T-helper 2 cell treated with Interferon-gamma antibody and Interleukin-4, amounts not matched to agents 5 μg/mL and 100 μg/mL, for 36 hours (primary cell): Measurements from ENCODE around the gene HMG20B.

Experiments
- DNase-seq: peaks from one replicate; pipeline ENCODE4 v3.0.0; 2021; ENCODE audit warnings: low spot score
- H3K27ac Mint-ChIP-seq: one replicate; pipeline ENCODE4 v1.8.0; 2021; ENCODE audit warnings: mild to moderate bottlenecking, mixed read lengths
- H3K27me3 Mint-ChIP-seq: one replicate; pipeline ENCODE4 v1.8.0; 2021; ENCODE audit warnings: low read depth, mixed read lengths
- H3K36me3 Mint-ChIP-seq: one replicate; pipeline ENCODE4 v1.8.0; 2021; ENCODE audit warnings: low read depth, mixed read lengths
- H3K4me1 Mint-ChIP-seq: one replicate; pipeline ENCODE4 v1.8.0; 2021; ENCODE audit warnings: low read depth, mixed read lengths
- H3K4me3 Mint-ChIP-seq: one replicate; pipeline ENCODE4 v1.8.0; 2022; ENCODE audit warnings: mild to moderate bottlenecking, moderate library complexity, mixed read lengths
- H3K9me3 Mint-ChIP-seq: one replicate; pipeline ENCODE4 v1.8.0; 2021; ENCODE audit warnings: mixed read lengths

The HMG20B gene

DNA sequence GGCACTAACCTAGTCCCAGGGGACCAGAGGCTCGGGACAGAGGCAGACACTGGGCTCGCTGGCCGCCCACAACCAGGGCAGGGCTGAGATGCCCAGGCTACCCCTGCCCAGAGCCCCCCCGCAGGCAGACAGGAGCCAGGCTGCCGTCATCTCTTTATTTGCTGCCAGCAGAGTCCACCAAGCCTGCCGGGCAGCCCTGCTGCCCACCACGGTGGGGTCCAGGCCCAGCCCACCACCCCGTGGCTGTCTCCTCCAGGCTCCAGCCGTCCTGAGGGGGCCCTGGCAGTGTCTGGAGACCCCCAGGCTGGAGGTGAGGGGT is 28.7 kb upstream of the HMG20B start:
- peaks cover 19% of the 10 kb centered on the region for H3K36me3 Mint-ChIP-seq
- DNase-seq, result no peak
- no peak overlapping the region for H3K27ac Mint-ChIP-seq
- H3K9me3 Mint-ChIP-seq, result no peaks in the 10 kb centered on the region
- no peaks in the 10 kb centered on the region for H3K4me1 Mint-ChIP-seq
- H3K4me3 Mint-ChIP-seq, result no peak overlapping the region
- no peaks in the 10 kb centered on the region for H3K27me3 Mint-ChIP-seq

DNA sequence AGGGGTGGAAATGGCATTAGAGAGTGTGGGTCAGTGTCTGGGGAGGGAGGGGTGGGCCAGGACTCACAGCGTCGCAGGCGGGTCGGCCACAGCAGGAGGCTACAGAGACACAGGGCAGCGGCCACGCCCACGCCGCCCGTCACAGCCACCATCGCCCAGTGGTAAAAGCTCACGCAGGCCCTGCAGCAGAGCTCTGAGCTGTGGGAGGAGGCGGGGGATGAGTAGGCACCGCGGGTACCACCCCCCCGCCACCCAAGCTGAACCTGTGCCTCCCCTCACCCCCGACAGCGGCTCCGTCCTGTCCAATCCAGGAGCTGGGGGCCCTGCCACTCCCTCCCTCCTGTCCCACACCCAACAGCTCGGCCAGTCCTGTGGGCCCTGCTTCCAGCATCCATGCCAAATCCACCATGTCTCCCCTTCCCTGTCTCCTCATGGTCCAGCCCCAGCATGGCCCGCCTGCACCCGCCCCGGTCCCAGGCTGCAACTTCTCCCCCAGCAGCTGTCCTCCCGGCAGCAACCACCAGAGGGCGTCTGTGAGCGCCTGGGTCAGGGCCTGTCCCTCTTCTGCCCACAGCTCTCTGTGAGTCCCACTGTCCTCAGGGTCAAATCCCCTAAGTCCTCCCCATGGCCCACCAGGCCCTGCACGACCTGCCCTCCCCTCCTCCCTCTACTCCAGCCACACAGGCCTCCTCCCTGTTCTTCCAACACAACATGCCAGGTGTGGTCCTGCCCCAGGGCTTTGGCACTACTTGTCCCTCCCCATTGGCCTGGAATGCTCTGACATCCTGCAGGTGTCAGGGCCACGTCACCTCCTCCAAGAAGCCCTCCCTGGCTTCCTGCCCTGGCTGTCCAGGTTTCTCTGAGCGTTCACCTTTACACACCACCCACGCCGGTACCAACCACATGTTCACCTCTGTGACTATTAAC is 27.7 kb upstream of the HMG20B start:
- Mint-ChIP-seq H3K4me1 (no peaks in the 10 kb centered on the region), H3K36me3 (peaks cover 11% of the 10 kb centered on the region), H3K9me3 (no peaks in the 10 kb centered on the region), H3K27me3 (no peaks in the 10 kb centered on the region), H3K4me3 (no peak overlapping the region), H3K27ac (peak overlapping the region; percentile 62)
- peak; percentile 67 for DNase-seq

GRCh38 chr19:3545669-3546034 is 27.1 kb upstream of the HMG20B start:
- no peak overlapping the region for H3K4me3 Mint-ChIP-seq
- H3K27ac Mint-ChIP-seq, result peak overlapping the region; percentile 62
- no peak for DNase-seq
- no peaks in the 10 kb centered on the region for H3K27me3 Mint-ChIP-seq
- H3K9me3 Mint-ChIP-seq, result no peaks in the 10 kb centered on the region
- no peaks in the 10 kb centered on the region for H3K4me1 Mint-ChIP-seq
- H3K36me3 Mint-ChIP-seq, result peaks cover 11% of the 10 kb centered on the region

- no peaks in the 10 kb centered on the region for H3K9me3 Mint-ChIP-seq
- H3K4me1 Mint-ChIP-seq, result no peaks in the 10 kb centered on the region
- no peak for DNase-seq
- no peak overlapping the region for H3K27ac Mint-ChIP-seq
- H3K27me3 Mint-ChIP-seq, result no peaks in the 10 kb centered on the region
- peaks cover 13% of the 10 kb centered on the region for H3K36me3 Mint-ChIP-seq
- no peak overlapping the region for H3K4me3 Mint-ChIP-seq
Measured at GRCh38 chr19:3546119-3546518, 26.6 kb upstream of the HMG20B start.

GRCh38 chr19:3547301-3547731 is 25.4 kb upstream of the HMG20B start:
- H3K4me3 Mint-ChIP-seq, result no peak overlapping the region
- DNase-seq, result no peak
- H3K9me3 Mint-ChIP-seq, result no peaks in the 10 kb centered on the region
- H3K4me1 Mint-ChIP-seq, result peaks cover 3% of the 10 kb centered on the region
- H3K36me3 Mint-ChIP-seq, result peaks cover 13% of the 10 kb centered on the region
- H3K27ac Mint-ChIP-seq, result no peak overlapping the region
- H3K27me3 Mint-ChIP-seq, result no peaks in the 10 kb centered on the region

DNA sequence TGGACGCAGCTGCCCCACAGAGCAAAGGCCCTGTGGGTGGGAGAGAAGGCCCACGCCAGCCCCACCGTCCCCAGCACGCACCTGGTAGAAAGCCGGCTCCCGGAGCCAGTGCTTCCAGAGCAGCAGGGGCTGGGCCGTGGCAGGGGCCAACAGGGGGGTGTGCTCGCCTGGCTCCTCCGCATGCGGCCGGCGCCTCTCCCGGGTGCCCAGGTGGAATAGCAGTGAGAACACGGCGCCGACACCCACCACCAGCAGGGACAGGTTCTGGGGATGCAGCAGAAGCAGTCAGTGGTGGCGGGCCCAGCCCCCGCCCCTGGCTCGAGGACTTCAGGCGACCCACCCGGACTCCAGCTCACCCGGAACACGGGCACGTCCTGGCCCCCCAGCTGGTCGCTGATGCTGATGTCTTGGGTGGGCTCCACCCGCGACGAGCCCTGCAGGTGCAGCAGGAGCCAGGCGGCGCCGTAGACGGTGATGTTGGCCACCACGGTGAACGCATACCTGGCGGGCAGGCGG is 24.9 kb upstream of the HMG20B start:
- no peak for DNase-seq
- peaks cover 5% of the 10 kb centered on the region for H3K4me1 Mint-ChIP-seq
- no peaks in the 10 kb centered on the region for H3K9me3 Mint-ChIP-seq
- no peaks in the 10 kb centered on the region for H3K27me3 Mint-ChIP-seq
- H3K4me3 Mint-ChIP-seq, result no peak overlapping the region
- no peak overlapping the region for H3K27ac Mint-ChIP-seq
- H3K36me3 Mint-ChIP-seq, result peaks cover 13% of the 10 kb centered on the region

- Mint-ChIP-seq H3K9me3 (no peaks in the 10 kb centered on the region), H3K4me3 (no peak overlapping the region), H3K4me1 (peaks cover 5% of the 10 kb centered on the region), H3K36me3 (peaks cover 13% of the 10 kb centered on the region), H3K27ac (no peak overlapping the region), H3K27me3 (no peaks in the 10 kb centered on the region)
- no peak for DNase-seq
Measured at GRCh38 chr19:3548606-3549005, 24.1 kb upstream of the HMG20B start.

DNA sequence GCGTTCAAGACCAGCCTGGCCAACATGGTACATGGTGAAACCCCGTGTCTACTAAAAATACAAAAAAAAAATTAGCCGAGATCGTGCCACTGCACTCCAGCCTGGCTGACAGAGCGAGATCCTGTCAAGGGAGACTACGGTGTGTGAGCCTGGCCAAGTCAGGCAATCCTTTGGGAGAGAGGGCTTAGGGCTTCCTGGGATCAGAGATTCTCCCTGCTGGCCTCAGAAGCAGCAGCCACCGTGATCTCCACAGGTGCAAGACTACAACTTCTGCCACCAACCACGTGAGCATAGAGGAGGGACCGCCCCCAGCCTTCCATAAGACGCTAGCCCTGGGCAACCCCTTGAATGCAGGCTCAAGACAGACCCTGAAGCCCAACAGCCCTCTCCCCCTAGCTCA is 22.9 kb upstream of the HMG20B start:
- peaks cover 11% of the 10 kb centered on the region for H3K4me1 Mint-ChIP-seq
- no peaks in the 10 kb centered on the region for H3K27me3 Mint-ChIP-seq
- H3K27ac Mint-ChIP-seq, result no peak overlapping the region
- no peak overlapping the region for H3K4me3 Mint-ChIP-seq
- H3K9me3 Mint-ChIP-seq, result no peaks in the 10 kb centered on the region
- peaks cover 17% of the 10 kb centered on the region for H3K36me3 Mint-ChIP-seq
- DNase-seq, result no peak

DNA sequence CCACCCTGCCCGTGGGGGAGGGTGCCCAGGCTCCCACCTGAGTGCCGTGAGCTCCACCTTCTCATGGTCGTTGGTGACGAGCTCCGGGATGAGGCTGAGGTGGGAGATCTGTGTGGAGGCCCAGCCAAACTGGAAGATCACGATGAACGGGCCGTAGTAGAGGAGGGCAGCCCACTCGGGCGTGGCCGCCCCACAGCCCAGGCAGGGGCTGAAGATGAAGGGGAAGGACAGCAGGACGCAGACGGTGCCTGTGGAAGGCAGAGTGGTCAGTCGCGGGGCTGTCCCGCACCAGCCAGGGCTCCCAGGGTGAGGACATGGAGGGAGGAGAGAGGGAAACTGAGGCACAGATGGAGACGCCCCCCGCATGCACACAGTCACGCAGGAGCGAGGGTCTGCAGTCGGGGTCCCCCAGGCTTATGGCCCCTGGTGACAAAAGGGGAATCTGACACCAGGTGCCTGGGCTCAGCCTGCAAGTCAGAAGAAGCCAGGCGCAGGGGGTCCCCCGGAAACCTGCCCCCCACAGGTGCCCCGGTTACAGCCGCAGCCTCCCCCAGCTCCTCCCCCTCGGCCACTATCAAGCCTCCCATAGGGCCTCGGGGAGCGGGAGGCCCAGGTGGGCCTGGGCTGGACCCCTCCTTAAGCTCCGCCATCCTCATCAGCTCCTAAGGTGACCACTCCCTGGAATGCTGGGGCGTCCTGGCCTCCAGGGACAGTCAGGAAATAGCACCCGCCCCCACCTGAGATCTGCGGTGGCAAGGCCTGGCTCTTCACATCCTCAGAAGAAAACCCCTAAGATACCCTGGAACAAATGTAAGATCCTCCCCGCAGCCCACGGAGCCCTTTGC is 21.6 kb upstream of the HMG20B start:
- Mint-ChIP-seq H3K9me3 (no peaks in the 10 kb centered on the region), H3K27me3 (no peaks in the 10 kb centered on the region), H3K4me3 (no peak overlapping the region), H3K27ac (no peak overlapping the region), H3K36me3 (peaks cover 7% of the 10 kb centered on the region), H3K4me1 (peaks cover 23% of the 10 kb centered on the region)
- no peak for DNase-seq

GRCh38 chr19:3551792-3552095 is 21.0 kb upstream of the HMG20B start:
- H3K36me3 Mint-ChIP-seq, result peaks cover 11% of the 10 kb centered on the region
- H3K27me3 Mint-ChIP-seq, result no peaks in the 10 kb centered on the region
- no peak for DNase-seq
- peaks cover 29% of the 10 kb centered on the region for H3K4me1 Mint-ChIP-seq
- H3K4me3 Mint-ChIP-seq, result no peak overlapping the region
- H3K27ac Mint-ChIP-seq, result no peak overlapping the region
- no peaks in the 10 kb centered on the region for H3K9me3 Mint-ChIP-seq

- peak overlapping the region; percentile 87 for H3K27ac Mint-ChIP-seq
- no peaks in the 10 kb centered on the region for H3K9me3 Mint-ChIP-seq
- no peaks in the 10 kb centered on the region for H3K27me3 Mint-ChIP-seq
- H3K36me3 Mint-ChIP-seq, result peaks cover 12% of the 10 kb centered on the region
- no peak for DNase-seq
- peak overlapping the region; percentile 100 for H3K4me3 Mint-ChIP-seq
- peaks cover 34% of the 10 kb centered on the region for H3K4me1 Mint-ChIP-seq
Measured at GRCh38 chr19:3554254-3555083, 18.3 kb upstream of the HMG20B start.

DNA sequence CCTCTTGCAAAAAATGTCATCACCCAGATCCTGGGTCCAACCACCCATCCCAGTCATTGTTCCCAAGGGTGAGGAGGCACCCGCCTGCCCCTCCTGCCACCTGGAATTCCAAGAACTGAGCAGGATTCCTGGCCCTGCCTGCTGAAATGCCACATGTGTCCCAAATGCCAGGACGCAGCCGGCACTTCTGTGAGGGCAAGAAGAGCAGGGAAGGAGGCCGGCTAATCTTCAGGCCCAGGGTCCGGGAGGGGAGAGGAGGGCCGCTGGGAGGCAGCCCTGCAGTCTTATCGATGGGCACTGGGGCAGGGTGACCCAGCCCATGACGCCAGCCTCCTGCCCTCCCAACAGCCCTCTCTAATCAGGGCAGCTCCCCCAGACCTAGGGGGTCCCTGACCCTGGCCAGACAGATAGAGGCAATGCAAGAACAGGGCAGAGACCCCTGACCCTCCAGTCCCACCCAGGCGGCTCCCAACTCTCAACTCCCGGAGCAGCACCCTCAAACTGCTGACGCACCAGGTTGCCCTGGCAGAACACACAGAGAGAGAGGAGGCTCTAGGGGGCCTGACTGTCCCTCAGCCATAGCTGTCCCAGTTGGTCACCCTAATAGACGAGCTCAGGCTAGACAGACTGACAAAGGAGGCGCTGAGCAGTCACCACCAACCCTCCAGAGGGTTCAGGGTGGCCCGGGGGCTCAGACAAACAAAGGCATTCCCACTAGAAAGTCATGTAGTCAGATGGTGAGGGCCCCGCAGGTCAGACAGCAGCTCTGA is 16.9 kb upstream of the HMG20B start:
- H3K9me3 Mint-ChIP-seq, result no peaks in the 10 kb centered on the region
- no peaks in the 10 kb centered on the region for H3K27me3 Mint-ChIP-seq
- peaks cover 34% of the 10 kb centered on the region for H3K4me1 Mint-ChIP-seq
- DNase-seq, result no peak
- peak overlapping the region; percentile 94 for H3K27ac Mint-ChIP-seq
- peaks cover 9% of the 10 kb centered on the region for H3K36me3 Mint-ChIP-seq
- peak overlapping the region; percentile 100 for H3K4me3 Mint-ChIP-seq

DNA sequence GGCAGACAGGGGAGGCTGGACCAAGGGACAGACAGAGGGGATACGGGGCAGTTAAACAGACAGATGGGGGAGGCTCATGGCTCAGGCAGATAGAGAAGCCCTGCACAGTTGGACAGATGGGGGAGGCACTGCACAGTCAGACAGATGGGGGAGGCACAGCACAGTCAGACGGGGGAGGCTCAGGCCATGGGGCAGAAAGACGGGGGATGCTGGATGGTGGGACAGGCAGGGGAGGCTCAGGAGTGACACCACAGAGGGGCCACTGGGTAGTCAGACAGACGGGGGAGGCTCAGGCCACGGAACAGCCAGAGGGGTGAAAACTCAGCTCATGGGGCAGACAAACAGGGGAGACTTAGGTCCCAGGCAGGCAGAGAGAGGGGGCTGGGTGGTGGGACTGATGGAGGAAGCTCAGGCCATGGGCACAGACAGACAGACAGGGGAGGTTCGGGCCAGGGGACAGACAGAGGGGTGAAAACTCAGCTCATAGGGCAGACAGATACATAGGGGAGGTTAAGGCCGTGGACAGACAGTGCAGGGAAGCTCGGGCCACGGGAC is 16.2 kb upstream of the HMG20B start:
- no peak for DNase-seq
- H3K4me1 Mint-ChIP-seq, result peaks cover 33% of the 10 kb centered on the region
- H3K4me3 Mint-ChIP-seq, result peak overlapping the region; percentile 100
- no peaks in the 10 kb centered on the region for H3K9me3 Mint-ChIP-seq
- peaks cover 9% of the 10 kb centered on the region for H3K36me3 Mint-ChIP-seq
- H3K27me3 Mint-ChIP-seq, result no peaks in the 10 kb centered on the region
- H3K27ac Mint-ChIP-seq, result peak overlapping the region; percentile 94
